Limb (tissue), 2 donors: ENCODE results near the gene DPP6.

Experiments
- DNase-seq, 2 donors: peaks; one replicate each; pipeline ENCODE4 v3.0.0-alpha.2; 2016; ENCODE audit errors: extremely low spot score in 2 of 2

DPP6 gene

GRCh38 chr7:154336295-154336694, 284.1 kb downstream of the DPP6 start:
- DNase-seq: no peak

GRCh38 chr7:154338701-154339506, 286.7 kb downstream of the DPP6 start:
- DNase-seq: no peak

- no peak for DNase-seq
Measured at GRCh38 chr7:154342971-154343633, 290.9 kb downstream of the DPP6 start.

GRCh38 chr7:154343778-154344412, 291.7 kb downstream of the DPP6 start:
- DNase-seq: no peak

- DNase-seq: no peak
Measured at GRCh38 chr7:154345093-154345492, 292.9 kb downstream of the DPP6 start.

- no peak for DNase-seq
Measured at GRCh38 chr7:154347700-154348266, 295.6 kb downstream of the DPP6 start.

GRCh38 chr7:154350892-154351291, 298.7 kb downstream of the DPP6 start:
- DNase-seq: no peak

GRCh38 chr7:154353355-154353767, 301.2 kb downstream of the DPP6 start:
- DNase-seq: peak in 1 of 2 donors; percentile 6

- DNase-seq: no peak
Measured at GRCh38 chr7:154364170-154364569, 312.0 kb downstream of the DPP6 start.

GRCh38 chr7:154371424-154371823, 319.2 kb downstream of the DPP6 start:
- DNase-seq: no peak

- DNase-seq: no peak
Measured at GRCh38 chr7:154372011-154372601, 319.9 kb downstream of the DPP6 start.

- no peak for DNase-seq
Measured at GRCh38 chr7:154373956-154374355, 321.8 kb downstream of the DPP6 start.

- DNase-seq: no peak
Measured at GRCh38 chr7:154375956-154376355, 323.8 kb downstream of the DPP6 start.

- DNase-seq: no peak
Measured at GRCh38 chr7:154380771-154381170, 328.6 kb downstream of the DPP6 start.

- no peak for DNase-seq
Measured at GRCh38 chr7:154383045-154383444, 330.8 kb downstream of the DPP6 start.

- DNase-seq: no peak
Measured at GRCh38 chr7:154385214-154385613, 333.0 kb downstream of the DPP6 start.

- DNase-seq: no peak
Measured at GRCh38 chr7:154387252-154387651, 335.1 kb downstream of the DPP6 start.

GRCh38 chr7:154388412-154388811, 336.2 kb downstream of the DPP6 start:
- DNase-seq: no peak

- DNase-seq: no peak
Measured at GRCh38 chr7:154388999-154389398, 336.8 kb downstream of the DPP6 start.

GRCh38 chr7:154390961-154391360, 338.8 kb downstream of the DPP6 start:
- DNase-seq: no peak

GRCh38 chr7:154394804-154395203, 342.6 kb downstream of the DPP6 start:
- DNase-seq: no peak

GRCh38 chr7:154406312-154406711, 354.1 kb downstream of the DPP6 start:
- no peak for DNase-seq
